ENCODE measurements around the gene ABCA10.
"Not testable (repeated sequence)": the region's sequence is repeated elsewhere in the genome, so short reads cannot be mapped to it uniquely, and the experiment has no call there.

ABCA10 gene

DNA sequence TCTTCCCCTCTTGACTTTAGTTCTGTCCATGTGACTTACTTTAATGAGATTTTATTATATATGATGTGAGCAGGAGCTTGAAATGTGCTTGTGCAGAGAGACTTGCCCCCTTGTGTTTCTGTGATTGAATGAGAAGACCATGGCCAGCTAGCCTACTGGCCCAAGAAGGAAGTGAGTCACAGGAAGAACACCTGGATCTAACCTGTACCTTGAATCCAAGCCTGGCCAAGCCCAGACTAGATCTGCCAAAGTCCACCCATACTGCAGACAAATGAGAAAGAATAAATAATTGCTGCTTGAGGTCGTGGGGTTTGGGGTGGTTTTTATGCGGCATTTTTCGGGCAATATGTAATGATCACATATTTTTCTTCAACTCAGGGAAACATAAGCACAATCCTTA lies 9.6 kb downstream of the ABCA10 start:
- Histone ChIP-seq H3K36me3 (ENCODE audit: control insufficient read depth, insufficient read depth, low read length) (no peaks in the 10 kb centered on the region), H3K4me1 (ENCODE audit: control insufficient read depth, insufficient read depth, low read length) (no peaks in the 10 kb centered on the region), H3K27ac (ENCODE audit: low read depth, low read length) (no peak overlapping the region), H3K27me3 (ENCODE audit: control insufficient read depth, insufficient read depth, low read length) (no peaks in the 10 kb centered on the region), H3K4me3 (ENCODE audit: low read length) (no peak overlapping the region), H3K9ac (ENCODE audit: low read length) (no peak overlapping the region)

DNA sequence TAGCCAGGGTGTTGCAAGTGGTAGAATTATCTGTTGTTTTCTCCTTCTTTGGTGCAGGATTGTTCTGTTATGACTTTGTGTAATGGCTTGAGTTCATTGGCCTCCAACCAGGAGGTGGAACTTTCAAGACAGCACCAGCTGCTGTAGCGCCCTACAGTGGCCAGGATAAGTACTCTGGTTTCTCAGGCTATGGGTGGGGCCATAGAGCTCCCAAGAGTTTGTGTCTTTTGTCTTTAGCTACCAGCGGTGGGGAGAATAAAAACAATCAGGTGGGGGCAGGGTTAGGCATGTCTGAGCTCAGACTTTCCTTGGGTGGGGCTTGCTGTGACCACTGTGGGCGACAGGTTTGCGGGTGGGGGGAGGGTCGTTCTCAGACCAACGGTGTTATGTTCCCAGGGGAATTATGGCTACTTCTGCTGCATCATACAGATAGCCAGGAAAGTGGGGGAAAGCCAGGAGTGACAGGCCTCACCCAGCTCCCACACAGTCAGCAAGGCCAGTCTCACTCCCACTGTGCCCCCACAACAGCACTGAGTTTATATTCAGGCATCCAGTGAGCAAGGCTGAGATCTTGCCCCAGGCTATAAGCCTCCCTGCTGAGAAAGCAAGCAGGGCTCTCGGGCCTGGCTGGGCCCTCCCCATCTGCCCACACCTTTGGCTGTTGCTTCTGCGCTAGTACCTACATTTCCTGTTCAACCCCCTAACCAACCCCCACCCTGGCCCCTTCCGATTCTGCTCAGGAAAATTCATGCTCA lies 15.4 kb downstream of the ABCA10 start:
- no peak overlapping the region for H3K4me3 ChIP-seq (ENCODE audit: low read length)
- no peaks in the 10 kb centered on the region for H3K36me3 ChIP-seq (ENCODE audit: control insufficient read depth, insufficient read depth, low read length)
- H3K4me1 ChIP-seq (ENCODE audit: control insufficient read depth, insufficient read depth, low read length), result no peaks in the 10 kb centered on the region
- H3K9ac ChIP-seq (ENCODE audit: low read length), result no peak overlapping the region
- no peaks in the 10 kb centered on the region for H3K27me3 ChIP-seq (ENCODE audit: control insufficient read depth, insufficient read depth, low read length)
- H3K27ac ChIP-seq (ENCODE audit: low read depth, low read length), result no peak overlapping the region

DNA sequence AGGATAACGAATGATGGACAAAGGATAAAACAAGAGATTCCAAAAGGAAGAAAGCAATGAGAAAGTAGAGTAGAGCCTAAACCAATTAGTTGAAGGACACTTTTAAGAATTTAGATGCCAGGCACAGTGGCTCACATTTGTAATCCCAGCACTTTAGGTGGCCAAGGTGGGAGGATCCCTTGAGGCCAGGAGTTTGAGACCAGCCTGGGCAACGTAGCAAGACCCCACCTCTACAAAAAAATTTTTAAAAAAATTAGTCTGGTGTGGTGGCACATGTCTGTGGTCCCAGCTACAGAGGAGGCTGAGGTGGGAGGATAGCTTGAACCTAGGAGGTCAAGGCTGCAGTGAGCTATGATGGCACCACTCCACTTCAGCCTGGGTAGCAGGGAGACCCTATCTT lies 20.0 kb downstream of the ABCA10 start:
- no peak overlapping the region for H3K4me3 ChIP-seq (ENCODE audit: low read length)
- H3K27me3 ChIP-seq (ENCODE audit: control insufficient read depth, insufficient read depth, low read length), result no peaks in the 10 kb centered on the region
- H3K4me1 ChIP-seq (ENCODE audit: control insufficient read depth, insufficient read depth, low read length), result no peaks in the 10 kb centered on the region
- H3K36me3 ChIP-seq (ENCODE audit: control insufficient read depth, insufficient read depth, low read length), result no peaks in the 10 kb centered on the region
- H3K27ac ChIP-seq (ENCODE audit: low read depth, low read length), result no peak overlapping the region
- H3K9ac ChIP-seq (ENCODE audit: low read length), result no peak overlapping the region

DNA sequence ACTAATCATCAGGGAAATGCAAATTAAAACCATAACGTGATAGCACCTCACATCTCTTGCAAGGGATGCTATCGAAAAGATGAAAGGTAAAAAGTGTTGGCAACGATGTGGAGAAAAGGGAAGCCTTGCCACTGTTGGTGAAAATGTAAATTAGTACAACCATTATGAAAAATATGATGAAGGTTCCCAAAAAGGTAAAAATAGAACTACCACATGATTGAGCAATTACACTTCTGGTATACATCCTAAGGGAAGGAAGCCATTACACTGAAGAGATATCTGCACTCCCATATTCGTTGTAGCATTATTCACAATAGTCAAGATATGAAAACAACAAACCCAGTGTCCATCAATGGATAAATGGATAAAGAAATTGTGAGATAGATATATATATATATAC lies 21.5 kb downstream of the ABCA10 start:
- H3K27me3 ChIP-seq (ENCODE audit: control insufficient read depth, insufficient read depth, low read length), result no peaks in the 10 kb centered on the region
- H3K4me3 ChIP-seq (ENCODE audit: low read length), result no peak overlapping the region
- H3K27ac ChIP-seq (ENCODE audit: low read depth, low read length), result no peak overlapping the region
- H3K9ac ChIP-seq (ENCODE audit: low read length), result no peak overlapping the region
- H3K4me1 ChIP-seq (ENCODE audit: control insufficient read depth, insufficient read depth, low read length), result no peaks in the 10 kb centered on the region
- no peaks in the 10 kb centered on the region for H3K36me3 ChIP-seq (ENCODE audit: control insufficient read depth, insufficient read depth, low read length)

DNA sequence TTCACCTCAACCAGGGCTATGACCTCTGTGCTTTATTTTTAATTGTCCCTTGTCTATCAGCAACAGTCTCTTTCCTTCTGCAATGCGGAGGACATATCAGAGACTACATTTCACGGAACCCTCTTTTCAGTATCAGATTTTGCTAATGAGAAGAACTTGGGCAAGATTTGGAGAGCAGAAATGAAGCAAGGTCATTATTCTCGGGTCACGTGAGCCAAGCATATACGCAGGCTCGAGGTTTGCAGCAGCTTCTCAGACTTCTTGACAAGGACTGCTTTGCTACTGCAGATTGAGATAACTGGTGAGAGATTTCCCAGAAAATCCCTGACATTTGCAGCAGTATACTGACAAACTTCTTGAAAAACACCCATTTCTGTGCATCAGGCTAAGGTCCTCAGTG lies 30.4 kb downstream of the ABCA10 start:
- Histone ChIP-seq H3K27me3 (ENCODE audit: control insufficient read depth, insufficient read depth, low read length) (no peaks in the 10 kb centered on the region), H3K4me3 (ENCODE audit: low read length) (no peak overlapping the region), H3K36me3 (ENCODE audit: control insufficient read depth, insufficient read depth, low read length) (no peaks in the 10 kb centered on the region), H3K27ac (ENCODE audit: low read depth, low read length) (no peak overlapping the region), H3K4me1 (ENCODE audit: control insufficient read depth, insufficient read depth, low read length) (no peaks in the 10 kb centered on the region), H3K9ac (ENCODE audit: low read length) (no peak overlapping the region)

DNA sequence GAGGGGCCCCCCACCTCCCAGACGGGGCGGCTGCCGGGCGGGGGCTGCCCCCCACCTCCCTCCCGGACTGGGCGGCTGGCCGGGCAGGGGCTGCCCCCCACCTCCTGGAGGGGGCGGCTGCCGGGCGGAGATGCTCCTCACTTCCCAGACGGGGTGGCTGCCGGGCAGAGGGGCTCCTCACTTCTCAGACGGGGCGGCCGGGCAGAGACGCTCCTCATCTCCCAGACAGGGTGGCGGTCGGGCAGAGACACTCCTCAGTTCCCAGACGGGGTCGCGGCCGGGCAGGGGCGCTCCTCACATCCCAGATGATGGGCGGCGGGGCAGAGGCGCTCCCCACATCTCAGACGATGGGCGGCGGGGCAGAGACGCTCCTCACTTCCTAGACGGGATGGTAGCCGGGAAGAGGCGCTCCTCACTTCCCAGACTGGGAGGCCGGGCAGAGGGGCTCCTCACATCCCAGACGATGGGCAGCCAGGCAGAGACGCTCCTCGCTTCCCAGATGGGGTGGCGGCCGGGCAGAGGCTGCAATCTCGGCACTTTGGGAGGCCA lies 32.4 kb downstream of the ABCA10 start:
- not testable (repeated sequence) for H3K4me3 ChIP-seq (ENCODE audit: low read length); H3K36me3 ChIP-seq (ENCODE audit: control insufficient read depth, insufficient read depth, low read length); H3K27me3 ChIP-seq (ENCODE audit: control insufficient read depth, insufficient read depth, low read length)

DNA sequence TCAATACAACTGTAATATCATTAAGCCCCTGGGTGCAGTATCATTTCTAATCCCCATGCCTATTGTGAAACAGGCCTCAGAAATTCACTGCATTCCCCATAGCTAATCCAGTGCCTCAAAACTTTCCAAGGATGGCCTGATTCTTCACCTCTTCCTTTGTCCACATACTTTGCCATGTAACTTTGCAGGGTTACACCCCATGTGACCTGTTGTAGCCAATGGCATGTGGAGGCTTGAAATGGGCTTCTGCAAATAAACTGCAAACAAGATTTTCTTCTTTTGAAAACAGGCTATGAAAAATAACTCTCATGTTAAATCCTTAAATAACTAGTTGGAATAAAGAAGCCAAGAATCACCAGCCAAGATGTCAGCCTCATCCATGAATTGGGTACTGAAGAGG lies 35.9 kb downstream of the ABCA10 start:
- no peaks in the 10 kb centered on the region for H3K27me3 ChIP-seq (ENCODE audit: control insufficient read depth, insufficient read depth, low read length)
- H3K9ac ChIP-seq (ENCODE audit: low read length), result no peak overlapping the region
- H3K4me1 ChIP-seq (ENCODE audit: control insufficient read depth, insufficient read depth, low read length), result no peaks in the 10 kb centered on the region
- H3K27ac ChIP-seq (ENCODE audit: low read depth, low read length), result no peak overlapping the region
- no peak overlapping the region for H3K4me3 ChIP-seq (ENCODE audit: low read length)
- H3K36me3 ChIP-seq (ENCODE audit: control insufficient read depth, insufficient read depth, low read length), result no peaks in the 10 kb centered on the region

More for the DNA sequence above, 32.4 kb downstream of the ABCA10 start:
- not testable (repeated sequence) for H3K27ac ChIP-seq (ENCODE audit: low read depth, low read length); H3K9ac ChIP-seq (ENCODE audit: low read length); H3K4me1 ChIP-seq (ENCODE audit: control insufficient read depth, insufficient read depth, low read length)

DNA sequence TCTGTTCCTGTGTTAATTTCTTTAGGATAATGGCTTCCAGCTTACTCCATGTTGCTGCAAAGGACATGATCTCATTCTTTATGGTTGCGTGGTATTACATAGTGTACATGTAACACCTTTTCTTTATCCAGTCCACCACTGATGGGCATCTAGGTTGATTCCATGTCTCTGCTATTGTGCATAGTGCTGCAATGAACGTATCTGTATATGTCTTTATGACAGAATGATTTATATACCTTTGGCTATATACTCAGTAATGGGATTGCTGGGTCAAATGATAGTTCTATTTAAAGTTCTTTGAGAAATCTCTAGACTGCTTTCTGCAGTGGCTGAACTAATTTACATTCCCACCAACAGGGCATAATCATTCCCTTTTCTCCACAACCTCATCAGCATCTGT lies 39.8 kb downstream of the ABCA10 start:
- no peaks in the 10 kb centered on the region for H3K27me3 ChIP-seq (ENCODE audit: control insufficient read depth, insufficient read depth, low read length)
- H3K27ac ChIP-seq (ENCODE audit: low read depth, low read length), result no peak overlapping the region
- no peak overlapping the region for H3K4me3 ChIP-seq (ENCODE audit: low read length)
- no peak overlapping the region for H3K9ac ChIP-seq (ENCODE audit: low read length)
- no peaks in the 10 kb centered on the region for H3K36me3 ChIP-seq (ENCODE audit: control insufficient read depth, insufficient read depth, low read length)
- H3K4me1 ChIP-seq (ENCODE audit: control insufficient read depth, insufficient read depth, low read length), result no peaks in the 10 kb centered on the region

DNA sequence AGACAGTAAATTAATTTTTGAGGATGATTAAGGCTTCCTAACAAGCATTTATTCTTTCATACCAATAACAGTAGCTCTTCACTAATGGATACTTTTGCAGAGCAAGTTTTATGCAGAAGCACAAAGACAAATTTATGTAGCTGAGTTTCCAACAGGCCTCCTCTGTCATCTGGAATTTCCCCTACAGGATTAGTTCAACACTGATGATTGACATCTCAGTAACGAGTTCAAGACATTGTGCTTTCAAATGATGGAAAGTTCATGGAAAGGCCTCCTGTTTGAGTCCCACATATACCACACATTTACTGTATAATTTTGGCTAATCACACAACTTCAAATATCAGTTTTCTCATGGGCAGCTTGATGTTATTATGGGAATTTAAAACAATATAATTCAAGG lies 40.6 kb downstream of the ABCA10 start:
- no peak overlapping the region for H3K4me3 ChIP-seq (ENCODE audit: low read length)
- no peaks in the 10 kb centered on the region for H3K4me1 ChIP-seq (ENCODE audit: control insufficient read depth, insufficient read depth, low read length)
- H3K36me3 ChIP-seq (ENCODE audit: control insufficient read depth, insufficient read depth, low read length), result no peaks in the 10 kb centered on the region
- no peaks in the 10 kb centered on the region for H3K27me3 ChIP-seq (ENCODE audit: control insufficient read depth, insufficient read depth, low read length)
- H3K9ac ChIP-seq (ENCODE audit: low read length), result no peak overlapping the region
- no peak overlapping the region for H3K27ac ChIP-seq (ENCODE audit: low read depth, low read length)

DNA sequence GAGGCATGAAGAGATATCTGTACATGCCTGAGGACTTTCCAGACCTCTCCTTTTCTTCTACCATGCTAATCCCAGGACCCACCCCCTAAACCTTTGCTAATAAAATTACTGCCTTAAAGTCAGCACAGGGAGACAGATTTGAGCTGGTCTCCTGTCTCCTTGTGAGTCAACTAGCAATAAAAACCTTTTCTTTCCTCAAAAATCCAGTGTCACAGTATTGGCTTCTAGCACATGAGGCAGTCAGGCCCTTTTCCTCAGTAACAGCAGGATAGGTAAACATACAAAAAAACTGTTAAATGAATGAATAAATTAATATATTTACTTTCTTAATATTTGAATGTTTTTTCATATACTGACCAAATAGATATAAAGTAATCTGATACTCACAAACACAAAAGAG lies 41.3 kb downstream of the ABCA10 start:
- no peaks in the 10 kb centered on the region for H3K27me3 ChIP-seq (ENCODE audit: control insufficient read depth, insufficient read depth, low read length)
- H3K9ac ChIP-seq (ENCODE audit: low read length), result no peak overlapping the region
- H3K4me3 ChIP-seq (ENCODE audit: low read length), result no peak overlapping the region
- no peaks in the 10 kb centered on the region for H3K4me1 ChIP-seq (ENCODE audit: control insufficient read depth, insufficient read depth, low read length)
- H3K27ac ChIP-seq (ENCODE audit: low read depth, low read length), result no peak overlapping the region
- H3K36me3 ChIP-seq (ENCODE audit: control insufficient read depth, insufficient read depth, low read length), result no peaks in the 10 kb centered on the region

DNA sequence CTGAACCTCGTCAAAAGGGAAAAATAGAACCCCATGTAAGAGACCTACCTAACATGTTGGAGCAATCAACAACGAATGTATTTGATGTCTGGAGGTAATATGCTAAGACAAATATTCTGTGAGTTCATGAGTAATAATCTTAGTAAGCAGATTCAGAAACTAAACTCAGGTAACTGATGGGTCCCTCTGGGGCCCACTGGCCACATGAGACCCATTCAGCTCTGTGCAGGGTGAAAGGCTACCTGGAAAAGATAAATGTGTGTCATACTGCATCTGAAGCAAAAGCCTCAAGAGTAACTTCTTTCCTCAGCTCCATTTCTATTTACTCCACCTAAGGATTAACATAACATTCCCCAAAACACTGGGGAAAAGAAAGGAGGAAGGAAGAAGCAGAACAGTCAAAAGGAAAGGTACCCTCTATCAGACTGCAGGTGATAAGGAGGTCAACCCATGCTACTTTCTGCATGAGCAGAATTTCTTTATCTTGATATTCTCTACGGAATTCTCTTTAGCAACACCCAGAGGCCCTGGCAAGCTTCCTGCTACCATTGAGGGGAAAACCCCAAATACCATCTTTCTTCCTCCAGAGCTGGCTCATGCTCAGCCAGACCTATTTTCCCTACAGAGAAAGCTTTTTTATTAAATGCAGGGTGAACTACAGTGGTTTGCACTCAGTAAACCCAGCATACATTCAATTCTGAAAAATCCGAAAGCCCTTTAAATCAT lies 49.2 kb downstream of the ABCA10 start:
- no peaks in the 10 kb centered on the region for H3K27me3 ChIP-seq (ENCODE audit: control insufficient read depth, insufficient read depth, low read length)
- no peaks in the 10 kb centered on the region for H3K4me1 ChIP-seq (ENCODE audit: control insufficient read depth, insufficient read depth, low read length)
- H3K36me3 ChIP-seq (ENCODE audit: control insufficient read depth, insufficient read depth, low read length), result no peaks in the 10 kb centered on the region

DNA sequence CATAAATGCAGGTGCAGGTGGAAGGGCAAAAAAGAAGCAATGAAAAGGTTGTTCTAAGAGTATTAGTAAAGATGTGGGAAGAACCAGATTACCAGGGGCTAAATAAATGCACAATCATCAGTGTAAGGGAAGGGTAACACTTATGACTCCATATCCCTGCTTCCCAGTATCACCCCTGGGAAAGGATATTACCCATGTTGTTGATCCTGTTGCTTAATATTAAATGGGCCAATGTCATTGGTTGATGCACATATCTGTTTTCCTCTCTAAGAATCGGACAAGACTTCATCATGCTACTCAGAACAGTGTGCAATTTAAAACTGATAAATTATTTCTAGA lies 52.2 kb downstream of the ABCA10 start:
- no peaks in the 10 kb centered on the region for H3K27me3 ChIP-seq (ENCODE audit: control insufficient read depth, insufficient read depth, low read length)
- no peaks in the 10 kb centered on the region for H3K4me1 ChIP-seq (ENCODE audit: control insufficient read depth, insufficient read depth, low read length)
- no peak overlapping the region for H3K4me3 ChIP-seq (ENCODE audit: low read length)
- no peak overlapping the region for H3K27ac ChIP-seq (ENCODE audit: low read depth, low read length)
- H3K36me3 ChIP-seq (ENCODE audit: control insufficient read depth, insufficient read depth, low read length), result no peaks in the 10 kb centered on the region
- no peak overlapping the region for H3K9ac ChIP-seq (ENCODE audit: low read length)

More for the DNA sequence above, 49.2 kb downstream of the ABCA10 start:
- Histone ChIP-seq H3K4me3 (ENCODE audit: low read length) (no peak overlapping the region), H3K9ac (ENCODE audit: low read length) (no peak overlapping the region), H3K27ac (ENCODE audit: low read depth, low read length) (no peak overlapping the region)
